GM23338 (cell line): ENCODE results near the gene TGFBI.

Source experiments
- CREB1 ChIP-seq: fragments of 250-450 bp; sonication (Bioruptor Pico); IDR thresholded peaks from 2 replicates; pipeline ENCODE4 v1.5.0; 2020; ENCODE audit warnings: low read depth, mild to moderate bottlenecking, moderate library complexity
- EZH2 ChIP-seq: fragments of 200-600 bp; sonication (generic); IDR thresholded peaks from one replicate; pipeline ENCODE4 v1.8.0; 2017; ENCODE audit warnings: antibody characterized with exemption, mild to moderate bottlenecking, low read depth; ENCODE audit not compliant: unreplicated experiment
- EZH2phosphoT487 ChIP-seq: fragments of 200-600 bp; sonication (generic); IDR thresholded peaks from one replicate; pipeline ENCODE4 v1.8.1; 2018; ENCODE audit warnings: antibody characterized with exemption; ENCODE audit not compliant: unreplicated experiment
- POLR2AphosphoS5 ChIP-seq: IDR thresholded peaks from 2 replicates; pipeline ENCODE4 v1.6.1; 2016; ENCODE audit warnings: antibody characterized with exemption, low read depth
- ZNF114 ChIP-seq: fragments of 250-450 bp; sonication (Bioruptor Pico); IDR thresholded peaks from 2 replicates; pipeline ENCODE4 v1.5.0; 2020; ENCODE audit warnings: mild to moderate bottlenecking, moderate library complexity
- TF ChIP-seq, protein P1 (sequence below), 2 experiments: fragments of 200-600 bp in 1 of 2; sonication (generic) in 1 of 2; conservative IDR thresholded peaks; 2 replicates each; pipeline versions ENCODE4 v1.5.1 to v1.6.1; 2016 to 2017; ENCODE audit warnings: antibody characterized with exemption in 2 of 2, low read depth in 2 of 2, mild to moderate bottlenecking in 2 of 2, moderate library complexity in 1 of 2
- TF ChIP-seq, protein P2 (sequence below): fragments of 250-450 bp; sonication (Bioruptor Pico); IDR thresholded peaks from 2 replicates; pipeline ENCODE4 v1.5.0; 2020; ENCODE audit warnings: mild to moderate bottlenecking, moderate library complexity
- TF ChIP-seq, protein P3 (sequence below): IDR thresholded peaks from one replicate; pipeline ENCODE4 v1.6.1; 2018; ENCODE audit warnings: antibody characterized with exemption; ENCODE audit not compliant: unreplicated experiment

DNA sequence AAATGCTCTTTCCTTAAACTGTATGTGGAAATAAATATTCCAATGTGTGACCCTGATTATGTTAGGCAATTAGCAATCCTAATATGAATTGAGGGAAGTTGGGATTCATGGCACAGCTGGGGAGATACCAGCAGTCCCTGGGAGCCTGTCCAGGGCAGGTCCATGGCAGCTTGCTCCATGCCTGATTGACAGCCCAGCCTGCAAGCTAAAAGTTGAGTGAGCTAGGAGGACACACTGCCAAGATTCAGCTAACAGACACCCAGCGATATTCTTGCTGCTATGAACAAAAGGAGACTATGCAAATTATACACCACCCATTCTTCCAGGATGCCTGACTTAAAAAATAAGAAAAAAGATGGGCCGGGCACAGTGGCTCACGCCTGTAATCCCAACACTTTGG lies 6.2 kb downstream of the TGFBI start:
- TF ChIP-seq, protein P1, sequence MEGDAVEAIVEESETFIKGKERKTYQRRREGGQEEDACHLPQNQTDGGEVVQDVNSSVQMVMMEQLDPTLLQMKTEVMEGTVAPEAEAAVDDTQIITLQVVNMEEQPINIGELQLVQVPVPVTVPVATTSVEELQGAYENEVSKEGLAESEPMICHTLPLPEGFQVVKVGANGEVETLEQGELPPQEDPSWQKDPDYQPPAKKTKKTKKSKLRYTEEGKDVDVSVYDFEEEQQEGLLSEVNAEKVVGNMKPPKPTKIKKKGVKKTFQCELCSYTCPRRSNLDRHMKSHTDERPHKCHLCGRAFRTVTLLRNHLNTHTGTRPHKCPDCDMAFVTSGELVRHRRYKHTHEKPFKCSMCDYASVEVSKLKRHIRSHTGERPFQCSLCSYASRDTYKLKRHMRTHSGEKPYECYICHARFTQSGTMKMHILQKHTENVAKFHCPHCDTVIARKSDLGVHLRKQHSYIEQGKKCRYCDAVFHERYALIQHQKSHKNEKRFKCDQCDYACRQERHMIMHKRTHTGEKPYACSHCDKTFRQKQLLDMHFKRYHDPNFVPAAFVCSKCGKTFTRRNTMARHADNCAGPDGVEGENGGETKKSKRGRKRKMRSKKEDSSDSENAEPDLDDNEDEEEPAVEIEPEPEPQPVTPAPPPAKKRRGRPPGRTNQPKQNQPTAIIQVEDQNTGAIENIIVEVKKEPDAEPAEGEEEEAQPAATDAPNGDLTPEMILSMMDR (conservative IDR thresholded peaks at IDR 0.05; ENCODE audit: low read depth in 2 of 2) = no peak
- no peak for TF ChIP-seq EZH2phosphoT487
- TF ChIP-seq, protein P2, sequence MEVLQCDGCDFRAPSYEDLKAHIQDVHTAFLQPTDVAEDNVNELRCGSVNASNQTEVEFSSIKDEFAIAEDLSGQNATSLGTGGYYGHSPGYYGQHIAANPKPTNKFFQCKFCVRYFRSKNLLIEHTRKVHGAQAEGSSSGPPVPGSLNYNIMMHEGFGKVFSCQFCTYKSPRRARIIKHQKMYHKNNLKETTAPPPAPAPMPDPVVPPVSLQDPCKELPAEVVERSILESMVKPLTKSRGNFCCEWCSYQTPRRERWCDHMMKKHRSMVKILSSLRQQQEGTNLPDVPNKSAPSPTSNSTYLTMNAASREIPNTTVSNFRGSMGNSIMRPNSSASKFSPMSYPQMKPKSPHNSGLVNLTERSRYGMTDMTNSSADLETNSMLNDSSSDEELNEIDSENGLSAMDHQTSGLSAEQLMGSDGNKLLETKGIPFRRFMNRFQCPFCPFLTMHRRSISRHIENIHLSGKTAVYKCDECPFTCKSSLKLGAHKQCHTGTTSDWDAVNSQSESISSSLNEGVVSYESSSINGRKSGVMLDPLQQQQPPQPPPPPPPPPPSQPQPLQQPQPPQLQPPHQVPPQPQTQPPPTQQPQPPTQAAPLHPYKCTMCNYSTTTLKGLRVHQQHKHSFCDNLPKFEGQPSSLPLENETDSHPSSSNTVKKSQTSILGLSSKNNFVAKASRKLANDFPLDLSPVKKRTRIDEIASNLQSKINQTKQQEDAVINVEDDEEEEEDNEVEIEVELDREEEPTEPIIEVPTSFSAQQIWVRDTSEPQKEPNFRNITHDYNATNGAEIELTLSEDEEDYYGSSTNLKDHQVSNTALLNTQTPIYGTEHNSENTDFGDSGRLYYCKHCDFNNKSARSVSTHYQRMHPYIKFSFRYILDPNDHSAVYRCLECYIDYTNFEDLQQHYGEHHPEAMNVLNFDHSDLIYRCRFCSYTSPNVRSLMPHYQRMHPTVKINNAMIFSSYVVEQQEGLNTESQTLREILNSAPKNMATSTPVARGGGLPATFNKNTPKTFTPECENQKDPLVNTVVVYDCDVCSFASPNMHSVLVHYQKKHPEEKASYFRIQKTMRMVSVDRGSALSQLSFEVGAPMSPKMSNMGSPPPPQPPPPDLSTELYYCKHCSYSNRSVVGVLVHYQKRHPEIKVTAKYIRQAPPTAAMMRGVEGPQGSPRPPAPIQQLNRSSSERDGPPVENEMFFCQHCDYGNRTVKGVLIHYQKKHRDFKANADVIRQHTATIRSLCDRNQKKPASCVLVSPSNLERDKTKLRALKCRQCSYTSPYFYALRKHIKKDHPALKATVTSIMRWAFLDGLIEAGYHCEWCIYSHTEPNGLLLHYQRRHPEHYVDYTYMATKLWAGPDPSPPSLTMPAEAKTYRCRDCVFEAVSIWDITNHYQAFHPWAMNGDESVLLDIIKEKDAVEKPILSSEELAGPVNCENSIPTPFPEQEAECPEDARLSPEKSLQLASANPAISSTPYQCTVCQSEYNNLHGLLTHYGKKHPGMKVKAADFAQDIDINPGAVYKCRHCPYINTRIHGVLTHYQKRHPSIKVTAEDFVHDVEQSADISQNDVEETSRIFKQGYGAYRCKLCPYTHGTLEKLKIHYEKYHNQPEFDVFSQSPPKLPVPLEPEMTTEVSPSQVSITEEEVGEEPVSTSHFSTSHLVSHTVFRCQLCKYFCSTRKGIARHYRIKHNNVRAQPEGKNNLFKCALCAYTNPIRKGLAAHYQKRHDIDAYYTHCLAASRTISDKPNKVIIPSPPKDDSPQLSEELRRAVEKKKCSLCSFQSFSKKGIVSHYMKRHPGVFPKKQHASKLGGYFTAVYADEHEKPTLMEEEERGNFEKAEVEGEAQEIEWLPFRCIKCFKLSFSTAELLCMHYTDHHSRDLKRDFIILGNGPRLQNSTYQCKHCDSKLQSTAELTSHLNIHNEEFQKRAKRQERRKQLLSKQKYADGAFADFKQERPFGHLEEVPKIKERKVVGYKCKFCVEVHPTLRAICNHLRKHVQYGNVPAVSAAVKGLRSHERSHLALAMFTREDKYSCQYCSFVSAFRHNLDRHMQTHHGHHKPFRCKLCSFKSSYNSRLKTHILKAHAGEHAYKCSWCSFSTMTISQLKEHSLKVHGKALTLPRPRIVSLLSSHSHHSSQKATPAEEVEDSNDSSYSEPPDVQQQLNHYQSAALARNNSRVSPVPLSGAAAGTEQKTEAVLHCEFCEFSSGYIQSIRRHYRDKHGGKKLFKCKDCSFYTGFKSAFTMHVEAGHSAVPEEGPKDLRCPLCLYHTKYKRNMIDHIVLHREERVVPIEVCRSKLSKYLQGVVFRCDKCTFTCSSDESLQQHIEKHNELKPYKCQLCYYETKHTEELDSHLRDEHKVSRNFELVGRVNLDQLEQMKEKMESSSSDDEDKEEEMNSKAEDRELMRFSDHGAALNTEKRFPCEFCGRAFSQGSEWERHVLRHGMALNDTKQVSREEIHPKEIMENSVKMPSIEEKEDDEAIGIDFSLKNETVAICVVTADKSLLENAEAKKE (CRISPR knock-in tag) = no peak
- TF ChIP-seq POLR2AphosphoS5 = no peak
- TF ChIP-seq, protein P3, sequence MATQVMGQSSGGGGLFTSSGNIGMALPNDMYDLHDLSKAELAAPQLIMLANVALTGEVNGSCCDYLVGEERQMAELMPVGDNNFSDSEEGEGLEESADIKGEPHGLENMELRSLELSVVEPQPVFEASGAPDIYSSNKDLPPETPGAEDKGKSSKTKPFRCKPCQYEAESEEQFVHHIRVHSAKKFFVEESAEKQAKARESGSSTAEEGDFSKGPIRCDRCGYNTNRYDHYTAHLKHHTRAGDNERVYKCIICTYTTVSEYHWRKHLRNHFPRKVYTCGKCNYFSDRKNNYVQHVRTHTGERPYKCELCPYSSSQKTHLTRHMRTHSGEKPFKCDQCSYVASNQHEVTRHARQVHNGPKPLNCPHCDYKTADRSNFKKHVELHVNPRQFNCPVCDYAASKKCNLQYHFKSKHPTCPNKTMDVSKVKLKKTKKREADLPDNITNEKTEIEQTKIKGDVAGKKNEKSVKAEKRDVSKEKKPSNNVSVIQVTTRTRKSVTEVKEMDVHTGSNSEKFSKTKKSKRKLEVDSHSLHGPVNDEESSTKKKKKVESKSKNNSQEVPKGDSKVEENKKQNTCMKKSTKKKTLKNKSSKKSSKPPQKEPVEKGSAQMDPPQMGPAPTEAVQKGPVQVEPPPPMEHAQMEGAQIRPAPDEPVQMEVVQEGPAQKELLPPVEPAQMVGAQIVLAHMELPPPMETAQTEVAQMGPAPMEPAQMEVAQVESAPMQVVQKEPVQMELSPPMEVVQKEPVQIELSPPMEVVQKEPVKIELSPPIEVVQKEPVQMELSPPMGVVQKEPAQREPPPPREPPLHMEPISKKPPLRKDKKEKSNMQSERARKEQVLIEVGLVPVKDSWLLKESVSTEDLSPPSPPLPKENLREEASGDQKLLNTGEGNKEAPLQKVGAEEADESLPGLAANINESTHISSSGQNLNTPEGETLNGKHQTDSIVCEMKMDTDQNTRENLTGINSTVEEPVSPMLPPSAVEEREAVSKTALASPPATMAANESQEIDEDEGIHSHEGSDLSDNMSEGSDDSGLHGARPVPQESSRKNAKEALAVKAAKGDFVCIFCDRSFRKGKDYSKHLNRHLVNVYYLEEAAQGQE = no peak
- TF ChIP-seq EZH2 = no peak
- no peak for TF ChIP-seq ZNF114 (CRISPR knock-in tag)
- TF ChIP-seq CREB1 (CRISPR knock-in tag) = no peak
